Stimulated activated CD4-positive, alpha-beta T cell treated with anti-CD3 and anti-CD28 coated beads, Interleukin-4, amount 100 ng/mL, for 48 hours (primary cell): ENCODE data around the gene LMF1.
A peak's percentile ranks its signal among the peaks of the same experiment; 100 is the strongest.

ENCODE experiments used
- DNase-seq, 2 donors: peaks; one replicate each; pipeline ENCODE4 v3.0.0-alpha.2; 2020; ENCODE audit warnings: low read depth in 2 of 2

Gene LMF1

GRCh38 chr16:881219-882097 is 89.3 kb downstream of the LMF1 start:
- DNase-seq, result no peak

- no peak for DNase-seq
Measured at GRCh38 chr16:880471-881171, 90.2 kb downstream of the LMF1 start.

GRCh38 chr16:879986-880385 is 90.8 kb downstream of the LMF1 start:
- no peak for DNase-seq

GRCh38 chr16:879461-879861 is 91.3 kb downstream of the LMF1 start:
- DNase-seq, result no peak

- DNase-seq, result no peak
Measured at GRCh38 chr16:878886-879285, 91.9 kb downstream of the LMF1 start.

- peak; percentile 11 to 28 for DNase-seq
Measured at GRCh38 chr16:878072-878784, 92.6 kb downstream of the LMF1 start.

GRCh38 chr16:877242-878071 is 93.3 kb downstream of the LMF1 start:
- no peak for DNase-seq

GRCh38 chr16:876523-877241 is 94.1 kb downstream of the LMF1 start:
- DNase-seq, result no peak

GRCh38 chr16:876041-876335 is 94.8 kb downstream of the LMF1 start:
- DNase-seq, result no peak

- no peak for DNase-seq
Measured at GRCh38 chr16:875182-876040, 95.4 kb downstream of the LMF1 start.

GRCh38 chr16:874366-875181 is 96.2 kb downstream of the LMF1 start:
- no peak for DNase-seq

GRCh38 chr16:873889-874288 is 96.9 kb downstream of the LMF1 start:
- DNase-seq, result no peak

GRCh38 chr16:873243-873661 is 97.5 kb downstream of the LMF1 start:
- DNase-seq, result no peak

- no peak for DNase-seq
Measured at GRCh38 chr16:872436-873242, 98.1 kb downstream of the LMF1 start.

GRCh38 chr16:871562-872345 is 99.0 kb downstream of the LMF1 start:
- no peak for DNase-seq

- DNase-seq, result no peak
Measured at GRCh38 chr16:870856-871561, 99.8 kb downstream of the LMF1 start.
